ENCODE data around the gene NHEJ1. TPM values are rescaled to one million over a fixed set of nuclear protein-coding genes. Genes with fewer than 3 reads are reported as not detected.

Gene NHEJ1
- total and polyA plus RNA-seq, 2 of the 13 experiments (the other 11 are each of a cell fraction or from before 2014, with no cell fraction given) = 30.0 to 30.7 TPM

DNA sequence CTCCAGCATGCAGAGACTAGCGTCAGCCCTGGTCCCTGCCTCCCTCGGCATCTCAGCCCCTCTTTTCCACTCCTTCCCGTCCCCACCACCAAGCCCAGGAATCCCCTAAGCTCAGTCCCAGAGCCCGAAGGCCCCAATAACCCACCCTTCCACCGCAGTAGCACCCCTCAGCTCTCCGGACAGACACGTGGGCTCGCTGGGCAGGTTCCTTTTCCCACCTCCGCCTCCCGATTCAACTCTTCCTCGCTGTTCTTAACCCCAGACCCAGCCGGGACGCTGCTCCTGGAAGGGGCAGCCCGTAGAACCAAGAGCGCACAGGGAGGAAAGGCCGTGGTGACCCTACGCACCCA, 101.3 kb downstream of the NHEJ1 start (continued):
- 0 out of 2 replicates have a peak, but pooled peaks have one; percentile 18 for TF ChIP-seq SIN3A (IDR thresholded peaks at IDR 0.05; ENCODE audit: borderline replicate concordance, low read depth, low read length)
- no peak for TF ChIP-seq SNAPC4 (CRISPR knock-in tag; IDR thresholded peaks at IDR 0.05)
- peak; percentile 1; the same call in 1 of the 2 replicates for TF ChIP-seq PHF8 (CRISPR knock-in tag; IDR thresholded peaks at IDR 0.05)
- peak; percentile 100 for TF ChIP-seq EZH2 (conservative IDR thresholded peaks at IDR 0.05; ENCODE audit: low read depth, low read length)
- TF ChIP-seq SNAPC5 (CRISPR knock-in tag; IDR thresholded peaks at IDR 0.05; ENCODE audit: borderline replicate concordance) = no peak
- TF ChIP-seq ZNF772 (CRISPR knock-in tag; IDR thresholded peaks at IDR 0.05) = peak; percentile 52; the same call in 1 of the 2 replicates
- TF ChIP-seq, protein P1, sequence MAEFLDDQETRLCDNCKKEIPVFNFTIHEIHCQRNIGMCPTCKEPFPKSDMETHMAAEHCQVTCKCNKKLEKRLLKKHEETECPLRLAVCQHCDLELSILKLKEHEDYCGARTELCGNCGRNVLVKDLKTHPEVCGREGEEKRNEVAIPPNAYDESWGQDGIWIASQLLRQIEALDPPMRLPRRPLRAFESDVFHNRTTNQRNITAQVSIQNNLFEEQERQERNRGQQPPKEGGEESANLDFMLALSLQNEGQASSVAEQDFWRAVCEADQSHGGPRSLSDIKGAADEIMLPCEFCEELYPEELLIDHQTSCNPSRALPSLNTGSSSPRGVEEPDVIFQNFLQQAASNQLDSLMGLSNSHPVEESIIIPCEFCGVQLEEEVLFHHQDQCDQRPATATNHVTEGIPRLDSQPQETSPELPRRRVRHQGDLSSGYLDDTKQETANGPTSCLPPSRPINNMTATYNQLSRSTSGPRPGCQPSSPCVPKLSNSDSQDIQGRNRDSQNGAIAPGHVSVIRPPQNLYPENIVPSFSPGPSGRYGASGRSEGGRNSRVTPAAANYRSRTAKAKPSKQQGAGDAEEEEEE (CRISPR knock-in tag; IDR thresholded peaks at IDR 0.05; ENCODE audit: borderline replicate concordance) = no peak
- 0 out of 2 replicates have a peak, but pooled peaks have one; percentile 10 for TF ChIP-seq POLR2G (IDR thresholded peaks at IDR 0.05; ENCODE audit: low read depth, low read length)
- TF ChIP-seq, protein P2, sequence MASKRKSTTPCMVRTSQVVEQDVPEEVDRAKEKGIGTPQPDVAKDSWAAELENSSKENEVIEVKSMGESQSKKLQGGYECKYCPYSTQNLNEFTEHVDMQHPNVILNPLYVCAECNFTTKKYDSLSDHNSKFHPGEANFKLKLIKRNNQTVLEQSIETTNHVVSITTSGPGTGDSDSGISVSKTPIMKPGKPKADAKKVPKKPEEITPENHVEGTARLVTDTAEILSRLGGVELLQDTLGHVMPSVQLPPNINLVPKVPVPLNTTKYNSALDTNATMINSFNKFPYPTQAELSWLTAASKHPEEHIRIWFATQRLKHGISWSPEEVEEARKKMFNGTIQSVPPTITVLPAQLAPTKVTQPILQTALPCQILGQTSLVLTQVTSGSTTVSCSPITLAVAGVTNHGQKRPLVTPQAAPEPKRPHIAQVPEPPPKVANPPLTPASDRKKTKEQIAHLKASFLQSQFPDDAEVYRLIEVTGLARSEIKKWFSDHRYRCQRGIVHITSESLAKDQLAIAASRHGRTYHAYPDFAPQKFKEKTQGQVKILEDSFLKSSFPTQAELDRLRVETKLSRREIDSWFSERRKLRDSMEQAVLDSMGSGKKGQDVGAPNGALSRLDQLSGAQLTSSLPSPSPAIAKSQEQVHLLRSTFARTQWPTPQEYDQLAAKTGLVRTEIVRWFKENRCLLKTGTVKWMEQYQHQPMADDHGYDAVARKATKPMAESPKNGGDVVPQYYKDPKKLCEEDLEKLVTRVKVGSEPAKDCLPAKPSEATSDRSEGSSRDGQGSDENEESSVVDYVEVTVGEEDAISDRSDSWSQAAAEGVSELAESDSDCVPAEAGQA (IDR thresholded peaks at IDR 0.05; ENCODE audit: low read depth) = no peak
- TF ChIP-seq, protein P2 (CRISPR knock-in tag; IDR thresholded peaks at IDR 0.05; ENCODE audit: borderline replicate concordance) = no peak
- 0 out of 2 replicates have a peak, but pooled peaks have one; percentile 2 for TF ChIP-seq ZNF572 (CRISPR knock-in tag; IDR thresholded peaks at IDR 0.05)
- TF ChIP-seq SIX4 (CRISPR knock-in tag; IDR thresholded peaks at IDR 0.05) = no peak
- no peak for TF ChIP-seq ZNF788 (CRISPR knock-in tag; IDR thresholded peaks at IDR 0.05; ENCODE audit: borderline replicate concordance)
- 0 out of 2 replicates have a peak, but pooled peaks have one; percentile 7 for TF ChIP-seq PCBP1 (IDR thresholded peaks at IDR 0.05; ENCODE audit: borderline replicate concordance, low read depth, low read length)
- TF ChIP-seq SALL2 (CRISPR knock-in tag; IDR thresholded peaks at IDR 0.05) = 0 out of 2 replicates have a peak, but pooled peaks have one; percentile 17
- no peak for TF ChIP-seq PHF20 (CRISPR knock-in tag; IDR thresholded peaks at IDR 0.05)
- peak; percentile 27; the same call in 1 of the 2 replicates for TF ChIP-seq ZNF564 (CRISPR knock-in tag; IDR thresholded peaks at IDR 0.05)
- TF ChIP-seq AGO2 (optimal IDR thresholded peaks at IDR 0.05; ENCODE audit: low read depth, low read length) = no peak

All from HepG2 (cell line).